Loucy (cell line): Measurements from ENCODE around the gene GAS7.

Experiments used
- H2AFZ ChIP-seq: fragments of 200-600 bp; sonication (generic); 2 replicates; pipeline ENCODE4 v1.6.0; 2016; ENCODE audit warnings: antibody characterized with exemption, mild to moderate bottlenecking, low read length, moderate library complexity
- H3F3A ChIP-seq: fragments of 200-600 bp; 2 replicates; pipeline ENCODE4 v1.6.0; 2016; ENCODE audit warnings: antibody characterized with exemption, low read depth, mild to moderate bottlenecking
- H3K27me3 ChIP-seq: fragments of 200-600 bp; sonication (generic); 2 replicates; pipeline ENCODE4 v1.6.1; 2014; ENCODE audit warnings: low read length, mild to moderate bottlenecking; ENCODE audit not compliant: insufficient read depth, poor library complexity, severe bottlenecking
- H3K36me3 ChIP-seq: fragments of 200-600 bp; sonication (generic); 2 replicates; pipeline ENCODE4 v1.6.1; 2016; ENCODE audit warnings: low read length; ENCODE audit not compliant: insufficient read depth
- H3K4me1 ChIP-seq: fragments of 200-600 bp; sonication (generic); 2 replicates; pipeline ENCODE4 v1.5.1; 2014; ENCODE audit warnings: low read length, mild to moderate bottlenecking; ENCODE audit not compliant: insufficient read depth, poor library complexity, severe bottlenecking
- H3K4me2 ChIP-seq: fragments of 200-600 bp; sonication (generic); 2 replicates; pipeline ENCODE4 v1.6.0; 2014; ENCODE audit warnings: antibody characterized with exemption, low read length, low read depth, mild to moderate bottlenecking; ENCODE audit not compliant: poor library complexity, severe bottlenecking
- H3K4me3 ChIP-seq: fragments of 200-600 bp; sonication (generic); 2 replicates; pipeline ENCODE4 v1.5.1; 2014; ENCODE audit warnings: low read length, mild to moderate bottlenecking, mixed read lengths; ENCODE audit not compliant: poor library complexity, severe bottlenecking
- H3K79me2 ChIP-seq: fragments of 200-600 bp; sonication (generic); 2 replicates; pipeline ENCODE4 v1.6.1; 2014; ENCODE audit warnings: low read length; ENCODE audit not compliant: insufficient read depth
- H3K9ac ChIP-seq: fragments of 200-600 bp; sonication (generic); 2 replicates; pipeline ENCODE4 v1.6.0; 2014; ENCODE audit warnings: mild to moderate bottlenecking, low read depth, low read length, moderate library complexity; ENCODE audit not compliant: poor library complexity, severe bottlenecking
- H3K9me2 ChIP-seq: fragments of 200-600 bp; sonication (generic); replicated peaks from 2 replicates; pipeline ENCODE4 v1.6.1; 2016; ENCODE audit warnings: low read depth, low read length, mixed read lengths
- H3K9me3 ChIP-seq: fragments of 200-600 bp; sonication (generic); 2 replicates; pipeline ENCODE4 v1.6.1; 2014; ENCODE audit warnings: mild to moderate bottlenecking, antibody characterized with exemption, low read length, low read depth; ENCODE audit not compliant: insufficient read depth
- H4K20me1 ChIP-seq: fragments of 200-600 bp; sonication (generic); 2 replicates; pipeline ENCODE4 v1.6.0; 2014; ENCODE audit warnings: antibody characterized with exemption, low read length, mild to moderate bottlenecking; ENCODE audit not compliant: insufficient read depth, poor library complexity, severe bottlenecking
- CTCF ChIP-seq: fragments of 200-600 bp; sonication (generic); conservative IDR thresholded peaks from 2 replicates; pipeline ENCODE4 v1.5.1; 2014; ENCODE audit warnings: mild to moderate bottlenecking, antibody characterized with exemption, low read length
- EZH2phosphoT487 ChIP-seq: fragments of 200-600 bp; IDR thresholded peaks from 2 replicates; pipeline ENCODE4 v1.6.1; 2018; ENCODE audit warnings: antibody characterized with exemption, mild to moderate bottlenecking, moderate library complexity, borderline replicate concordance

The GAS7 gene

GRCh38 chr17:10135539-10136257 is 62.7 kb downstream of the GAS7 start:
- peak overlapping the region; percentile 19 for H3K9ac ChIP-seq
- no peak for TF ChIP-seq EZH2phosphoT487
- no peak for TF ChIP-seq CTCF
- H3K9me2 ChIP-seq, result no peaks in the 10 kb centered on the region

GRCh38 chr17:10130677-10131076 is 67.7 kb downstream of the GAS7 start:
- H3K36me3 ChIP-seq, result no peaks in the 10 kb centered on the region
- H3K4me3 ChIP-seq, result no peak overlapping the region
- H2AFZ ChIP-seq, result no peak overlapping the region
- peaks cover 89% of the 10 kb centered on the region for H3K79me2 ChIP-seq
- no peaks in the 10 kb centered on the region for H3K9me2 ChIP-seq
- H3K9ac ChIP-seq, result no peak overlapping the region
- no peak overlapping the region for H3K4me2 ChIP-seq
- H4K20me1 ChIP-seq, result no peaks in the 10 kb centered on the region
- no peaks in the 10 kb centered on the region for H3K9me3 ChIP-seq
- no peaks in the 10 kb centered on the region for H3K27me3 ChIP-seq
- TF ChIP-seq EZH2phosphoT487 (no peak), CTCF (no peak)
- peaks cover 50% of the 10 kb centered on the region for H3K4me1 ChIP-seq
- no peaks in the 10 kb centered on the region for H3F3A ChIP-seq

More at GRCh38 chr17:10135539-10136257, 62.7 kb downstream of the GAS7 start:
- peaks cover 89% of the 10 kb centered on the region for H3K79me2 ChIP-seq
- no peak overlapping the region for H2AFZ ChIP-seq
- H3K9me3 ChIP-seq, result no peaks in the 10 kb centered on the region
- H3K4me2 ChIP-seq, result peak overlapping the region; percentile 51
- H4K20me1 ChIP-seq, result no peaks in the 10 kb centered on the region
- no peaks in the 10 kb centered on the region for H3F3A ChIP-seq
- no peak overlapping the region for H3K4me3 ChIP-seq
- H3K4me1 ChIP-seq, result peaks cover 29% of the 10 kb centered on the region
- H3K27me3 ChIP-seq, result no peaks in the 10 kb centered on the region
- H3K36me3 ChIP-seq, result no peaks in the 10 kb centered on the region

- peaks cover 89% of the 10 kb centered on the region for H3K79me2 ChIP-seq
- H3K27me3 ChIP-seq, result no peaks in the 10 kb centered on the region
- H3K4me3 ChIP-seq, result no peak overlapping the region
- H3K9me3 ChIP-seq, result no peaks in the 10 kb centered on the region
- no peak overlapping the region for H3K4me2 ChIP-seq
- no peak overlapping the region for H2AFZ ChIP-seq
- peaks cover 46% of the 10 kb centered on the region for H3K4me1 ChIP-seq
- no peaks in the 10 kb centered on the region for H3K9me2 ChIP-seq
- no peak for TF ChIP-seq EZH2phosphoT487
- TF ChIP-seq CTCF, result no peak
- H3K36me3 ChIP-seq, result no peaks in the 10 kb centered on the region
- no peaks in the 10 kb centered on the region for H3F3A ChIP-seq
- H3K9ac ChIP-seq, result no peak overlapping the region
- H4K20me1 ChIP-seq, result no peaks in the 10 kb centered on the region
These were observed 68.1 kb downstream of the GAS7 start for GRCh38 chr17:10130263-10130662.
